Muscle of back (tissue), 11 donors: ENCODE results near the gene C1GALT1C1L. TPM values are rescaled to one million over a fixed set of nuclear protein-coding genes. Genes with fewer than 3 reads are reported as not detected.
"Not testable (repeated sequence)": the region's sequence is repeated elsewhere in the genome, so short reads cannot be mapped to it uniquely, and the experiment has no call there.

ENCODE experiments used
- DNase-seq, 3 donors: peaks; one replicate each; pipeline versions ENCODE4 v3.0.0 to v3.0.0-alpha.2; 2013
- polyA plus RNA-seq, 10 donors: library from polyadenylated mRNA; unstranded; fragments of 120-200 nt; gene quantifications; one replicate each; pipeline ENCODE4 v1.2.1, GENCODE V29; 2013; ENCODE audit not compliant: insufficient read length in 10 of 10

Gene C1GALT1C1L
- polyA plus RNA-seq, 10 donors = 0.70 to 1.9 (median 1.3) TPM

DNA sequence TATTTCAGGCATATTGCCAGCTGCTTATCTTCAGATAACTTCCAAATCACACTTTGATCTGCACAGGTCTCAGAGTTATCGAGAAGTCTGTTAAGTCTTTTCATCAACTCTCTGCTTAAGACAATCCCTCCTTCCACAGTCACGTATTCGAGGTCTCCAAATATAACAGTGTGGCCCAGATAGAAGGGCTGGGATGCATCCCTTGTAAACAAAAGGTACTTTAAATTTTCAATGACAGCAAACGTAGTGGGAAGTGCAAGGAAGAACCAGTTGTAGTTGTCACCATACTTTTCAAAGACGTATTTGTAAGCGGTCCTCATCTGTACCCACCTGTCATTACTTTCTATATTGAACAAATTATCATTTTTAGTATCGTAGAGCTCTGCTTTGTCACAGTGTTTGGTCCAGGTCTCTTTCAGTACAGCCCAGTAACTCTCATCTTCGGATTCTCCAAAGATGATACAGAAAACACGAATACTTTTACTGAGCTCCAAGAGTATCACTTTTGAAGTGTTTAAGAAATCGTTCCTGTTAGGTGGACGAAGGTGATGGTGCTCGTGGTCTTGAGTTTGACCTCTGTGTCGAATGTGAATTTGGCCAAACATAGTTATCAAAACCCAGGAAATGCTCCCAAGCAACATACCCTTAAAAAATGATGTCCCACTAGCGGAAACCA is 445 bp downstream of the C1GALT1C1L start:
- DNase-seq = peak in 2 of 3 donors; percentile 4 to 11

GRCh38 chr2:43657241-43657640 is 19.0 kb downstream of the C1GALT1C1L start:
- DNase-seq = no peak

- DNase-seq = no peak
These were observed 22.7 kb downstream of the C1GALT1C1L start for GRCh38 chr2:43653506-43653905.

GRCh38 chr2:43648994-43649701 is 27.1 kb downstream of the C1GALT1C1L start:
- DNase-seq = peak in 2 of 3 donors; percentile 59 to 68

- DNase-seq = no peak
These were observed 32.5 kb downstream of the C1GALT1C1L start for GRCh38 chr2:43643680-43644079.

DNA sequence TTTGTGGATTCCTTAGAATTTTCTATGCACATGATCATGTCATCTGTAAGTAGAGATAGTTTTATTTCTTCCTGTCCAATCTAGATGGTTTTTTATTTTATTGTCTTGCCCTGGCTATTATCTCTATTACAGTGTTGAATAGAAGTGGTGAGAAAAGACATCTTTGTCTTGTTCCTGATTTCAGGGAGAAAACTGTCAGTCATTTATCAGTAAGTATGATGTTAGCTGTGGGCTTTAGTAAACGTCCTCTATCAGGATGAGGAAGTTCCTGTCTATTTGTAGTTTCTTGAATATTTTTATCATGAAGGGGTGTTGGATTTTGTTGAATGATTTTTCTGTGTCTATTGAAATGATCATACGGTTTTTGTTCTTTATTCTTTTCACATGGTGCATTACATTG is 33.9 kb downstream of the C1GALT1C1L start:
- DNase-seq = no peak

DNA sequence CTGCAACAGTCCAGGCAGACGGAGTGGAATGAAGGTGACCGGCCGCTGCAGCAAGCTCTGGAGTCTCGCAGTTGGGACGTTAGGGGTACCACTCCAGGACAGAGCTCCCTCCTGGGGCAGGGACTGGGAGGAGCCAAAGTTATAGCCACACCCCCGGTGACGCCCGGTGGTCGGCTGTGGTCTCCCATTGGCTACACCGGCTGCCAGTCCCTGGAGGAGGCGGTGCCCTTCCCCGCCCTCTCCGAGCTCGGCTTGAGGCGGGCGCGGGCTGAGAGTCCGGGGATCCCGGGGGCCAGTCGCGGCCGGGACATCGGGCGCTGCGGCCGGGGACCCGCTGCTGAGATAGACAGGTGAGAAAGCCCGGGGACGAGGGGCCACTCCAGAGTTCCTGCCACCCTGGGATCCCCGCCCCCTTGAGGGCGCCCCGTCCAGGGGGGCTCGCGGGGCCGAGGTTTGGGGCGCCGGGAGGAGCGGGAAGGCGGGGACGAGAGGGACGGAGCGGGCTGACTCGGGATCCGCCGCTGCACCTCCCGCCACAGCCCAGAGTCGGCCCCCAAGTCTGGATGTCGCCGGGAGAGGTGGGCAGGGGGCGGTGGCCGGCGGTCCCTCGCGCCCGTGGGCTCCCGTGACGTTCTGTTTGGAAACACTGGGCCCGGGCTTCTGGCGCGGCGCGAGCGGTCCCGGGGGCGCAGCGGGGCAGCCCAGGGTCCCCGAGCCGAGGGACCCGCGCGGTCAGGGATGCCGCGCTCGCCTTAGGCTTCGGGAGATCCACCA is 39.0 kb downstream of the C1GALT1C1L start, which contains the start of gene PLEKHH2:
PLEKHH2 (plus strand) TSS at position 231 of the 774 bp plus-strand sequence. CDS start 7,414 bp downstream, outside the sequence.
- peak; percentile 84 to 94 (median 89) for DNase-seq

GRCh38 chr2:43636621-43637020 is 39.6 kb downstream of the C1GALT1C1L start:
- DNase-seq = no peak

DNA sequence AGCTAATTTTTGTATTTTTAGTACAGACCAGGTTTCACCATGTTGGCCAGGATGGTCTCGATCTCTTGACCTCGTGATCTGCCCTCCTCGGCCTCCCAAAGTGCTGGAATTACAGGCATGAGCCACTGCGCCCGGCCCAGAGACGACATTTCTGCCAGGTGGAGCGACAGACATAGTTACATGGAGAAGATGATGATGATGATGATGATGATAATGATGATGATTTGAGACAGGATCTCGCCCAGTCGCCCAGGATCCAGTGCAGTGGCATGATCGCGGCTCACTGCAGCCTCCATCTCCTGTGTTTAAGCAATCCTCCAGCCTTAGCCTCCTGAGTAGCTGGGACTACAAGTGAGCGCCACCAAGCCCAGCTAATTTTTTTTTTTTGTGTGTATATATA is 40.1 kb downstream of the C1GALT1C1L start:
- not testable (repeated sequence) for DNase-seq

- peak; percentile 66 to 82 (median 74) for DNase-seq
These were observed 41.5 kb downstream of the C1GALT1C1L start for GRCh38 chr2:43634604-43635306.

DNA sequence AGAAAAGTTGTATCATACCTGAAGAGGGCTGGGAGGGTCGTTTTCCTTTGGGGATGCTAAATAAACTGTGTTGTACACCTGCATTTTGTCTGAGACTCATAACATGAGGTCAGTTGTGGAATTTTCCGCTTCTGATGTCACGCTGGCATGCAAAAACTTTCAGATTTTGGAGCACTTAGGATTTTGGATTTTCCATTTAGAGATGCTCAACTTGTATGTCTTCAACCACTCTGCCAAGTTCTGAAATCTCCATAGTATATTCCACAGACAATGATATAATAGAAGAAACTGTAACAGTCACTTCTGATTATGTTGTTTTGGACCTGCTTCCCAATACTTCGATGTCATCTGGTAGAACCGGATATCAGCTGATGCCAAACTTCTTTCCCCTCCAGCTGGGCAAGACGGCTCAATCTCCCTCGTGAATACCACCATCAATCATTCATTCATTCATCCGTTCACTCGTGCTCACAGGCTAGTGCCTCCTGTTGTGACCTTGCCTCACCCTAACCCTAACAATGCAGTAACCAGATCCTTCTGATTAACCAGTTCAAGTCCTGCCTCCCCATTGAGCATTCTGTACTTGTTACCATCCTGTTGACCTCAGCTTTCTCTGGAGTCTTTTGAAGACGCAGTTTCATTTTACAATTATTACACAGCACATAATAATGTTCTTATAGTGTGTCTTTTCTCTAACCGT is 44.5 kb downstream of the C1GALT1C1L start:
- DNase-seq = peak in 2 of 3 donors; percentile 39 to 53

Other genes starting within 250 kb of the C1GALT1C1L start
- gene THADA, start 80.4 kb downstream of the C1GALT1C1L start, polyA plus RNA-seq = 10 to 100 TPM; 16.2 to 24.7 (median 18.2) TPM
- gene PLEKHH2, start 39.2 kb downstream of the C1GALT1C1L start, polyA plus RNA-seq = 10 to 100 TPM in 3 of 10 donors, 1 to 10 TPM in 7; 4.4 to 21.3 (median 6.8) TPM
- gene DYNC2LI1, start 97.6 kb upstream of the C1GALT1C1L start, polyA plus RNA-seq = 10 to 100 TPM; 16.3 to 30.8 (median 18.8) TPM
- gene ABCG5, start 162.4 kb upstream of the C1GALT1C1L start, polyA plus RNA-seq = under 1 TPM in 3 of 10 donors, not detected in 7; 0.08 to 0.13 (median 0.08) TPM
- under 1 TPM in 8 of 10 donors, not detected in 2; 0.04 to 0.12 (median 0.04) TPM for gene ABCG8, start 162.5 kb upstream of the C1GALT1C1L start, polyA plus RNA-seq